ENCODE data around the gene CNOT9.
"Not testable (repeated sequence)": the region's sequence is repeated elsewhere in the genome, so short reads cannot be mapped to it uniquely, and the experiment has no call there.

CNOT9 gene

GRCh38 chr2:218568190-218569037 lies at the start of gene CNOT9, which contains the start of gene USP37:
CNOT9 (plus strand) TSS chr2:218568839; CDS start chr2:218568955, 116 bp downstream.
USP37 (minus strand) TSS chr2:218568351; CDS start chr2:218558653, 9,698 bp downstream.
- peak; percentile 100 for DNase-seq

GRCh38 chr2:218518876-218519275 lies 49.8 kb upstream of the CNOT9 start:
- DNase-seq, result no peak

- DNase-seq, result no peak
Measured at GRCh38 chr2:218523651-218524050, 45.0 kb upstream of the CNOT9 start.

- DNase-seq, result not testable (repeated sequence)
Measured at GRCh38 chr2:218528409-218528808, 40.2 kb upstream of the CNOT9 start.

GRCh38 chr2:218529990-218530389 lies 38.6 kb upstream of the CNOT9 start:
- DNase-seq, result no peak

- no peak for DNase-seq
Measured at GRCh38 chr2:218536804-218537494, 31.7 kb upstream of the CNOT9 start.

GRCh38 chr2:218540015-218540414 lies 28.6 kb upstream of the CNOT9 start:
- DNase-seq, result no peak

GRCh38 chr2:218546012-218546411 lies 22.6 kb upstream of the CNOT9 start:
- DNase-seq, result no peak

- DNase-seq, result no peak
Measured at GRCh38 chr2:218547511-218547910, 21.1 kb upstream of the CNOT9 start.

GRCh38 chr2:218547978-218548377 lies 20.7 kb upstream of the CNOT9 start:
- DNase-seq, result no peak

GRCh38 chr2:218554225-218554624 lies 14.4 kb upstream of the CNOT9 start:
- DNase-seq, result not testable (repeated sequence)

GRCh38 chr2:218555527-218555926 lies 13.1 kb upstream of the CNOT9 start:
- no peak for DNase-seq

- no peak for DNase-seq
Measured at GRCh38 chr2:218557941-218558340, 10.7 kb upstream of the CNOT9 start.

GRCh38 chr2:218558986-218559385 lies 9.7 kb upstream of the CNOT9 start:
- no peak for DNase-seq

- DNase-seq, result no peak
Measured at GRCh38 chr2:218564056-218564455, 4.6 kb upstream of the CNOT9 start.

GRCh38 chr2:218566296-218566695 lies 2.3 kb upstream of the CNOT9 start:
- DNase-seq, result no peak

- peak; percentile 69 for DNase-seq
Measured at GRCh38 chr2:218567797-218568189, 846 bp upstream of the CNOT9 start.

- peak; percentile 57 for DNase-seq
Measured at GRCh38 chr2:218569038-218569431, 396 bp downstream of the CNOT9 start.

GRCh38 chr2:218569661-218570500 lies 1.2 kb downstream of the CNOT9 start:
- DNase-seq, result no peak

GRCh38 chr2:218570850-218571249 lies 2.2 kb downstream of the CNOT9 start:
- no peak for DNase-seq

GRCh38 chr2:218576854-218577253 lies 8.2 kb downstream of the CNOT9 start:
- DNase-seq, result no peak

GRCh38 chr2:218577482-218578220 lies 9.0 kb downstream of the CNOT9 start:
- DNase-seq, result no peak

Data from activated CD4-positive, alpha-beta T cell treated with anti-CD3 and anti-CD28 coated beads, Interleukin-2, amount 50 U/mL, for 1 hour (primary cell).